Mucosa of descending colon (tissue), 3 donors: ENCODE results near the gene UGT2B17. TPM values are rescaled to one million over a fixed set of nuclear protein-coding genes. Genes with fewer than 3 reads are reported as not detected.
"Not testable (repeated sequence)": the region's sequence is repeated elsewhere in the genome, so short reads cannot be mapped to it uniquely, and the experiment has no call there.

Source experiments
- ATAC-seq: fragments of 200-7000 bp; cut with Tn5 transposase; one replicate; pipeline ENCODE4 v1.9.1; 2020; ENCODE audit warnings: mild to moderate bottlenecking, moderate library complexity
- DNase-seq, 3 donors: peaks; one replicate each; pipeline ENCODE4 v3.0.0-alpha.2; 2020
- H3K36me3 ChIP-seq: fragments of 200-600 bp; one replicate; pipeline ENCODE4 v1.8.0; 2021; ENCODE audit warnings: low read depth, mild to moderate bottlenecking
- H3K4me1 ChIP-seq: fragments of 200-600 bp; one replicate; pipeline ENCODE4 v1.8.0; 2021; ENCODE audit warnings: low read depth, mild to moderate bottlenecking
- H3K4me3 ChIP-seq: fragments of 200-600 bp; one replicate; pipeline ENCODE4 v1.8.0; 2021; ENCODE audit warnings: mild to moderate bottlenecking
- H3K9me3 ChIP-seq: fragments of 200-600 bp; one replicate; pipeline ENCODE4 v1.8.0; 2021; ENCODE audit warnings: mild to moderate bottlenecking
- CTCF ChIP-seq: fragments of 200-600 bp; IDR thresholded peaks from one replicate; pipeline ENCODE4 v1.8.0; 2022; ENCODE audit warnings: antibody characterized with exemption, mild to moderate bottlenecking
- intact Hi-C, 2 donors: fragments of 100-400 bp; cut with DNase I in 1 of 2; cut with micrococcal nuclease in 1 of 2; formaldehyde crosslinking; loops; one replicate each; pipeline versions ENCODE4 v1.11.0 to v1.11.1; 2022; cut with DNase I, micrococcal nuclease
- total RNA-seq, 3 donors: library from RNA; stranded (reverse); fragmentation: NEBNext Ultra II Directional in 2 of 3; extraction: Animal tissue kit (Norgen Biotek cat#: 25700) in 2 of 3; gene quantifications; one replicate each; pipeline versions ENCODE4 v1.2.1 to v1.2.4, GENCODE V29; 2021 to 2023
- donor health status: DM: no; HTN: no; CAD: no; lungs with moderate emphysema.
- donor health status: DM: no; HTN: no; CAD: no.
- donor health status: DM: no; HTN: yes; CAD: no.

UGT2B17 gene
- total RNA-seq, 3 donors from 2014 or later = 534 to 1,338 (median 703) TPM

GRCh38 chr4:68591204-68591603, 15.1 kb upstream of the UGT2B17 start:
- intact Hi-C loops = no loop called here
- H3K9me3 ChIP-seq = no peaks in the 10 kb centered on the region
- H3K4me1 ChIP-seq = no peaks in the 10 kb centered on the region
- H3K36me3 ChIP-seq = no peaks in the 10 kb centered on the region
- DNase-seq = no peak
- H3K4me3 ChIP-seq = no peak overlapping the region
- ATAC-seq = no peak
- no peak for TF ChIP-seq CTCF

GRCh38 chr4:68589790-68590189, 13.7 kb upstream of the UGT2B17 start:
- TF ChIP-seq CTCF = no peak
- Histone ChIP-seq H3K4me1 (no peaks in the 10 kb centered on the region), H3K36me3 (no peaks in the 10 kb centered on the region), H3K9me3 (no peaks in the 10 kb centered on the region), H3K4me3 (no peak overlapping the region)
- ATAC-seq (no peak), DNase-seq (no peak)
- intact Hi-C loops = no loop called here

- ATAC-seq = no peak
Measured at GRCh38 chr4:68582339-68582717, 6.2 kb upstream of the UGT2B17 start.

GRCh38 chr4:68581383-68582338, 5.5 kb upstream of the UGT2B17 start:
- ATAC-seq = no peak
- no peak overlapping the region for H3K4me3 ChIP-seq
- no peak for TF ChIP-seq CTCF

More at GRCh38 chr4:68582339-68582717, 6.2 kb upstream of the UGT2B17 start:
- intact Hi-C loops = no loop called here
- H3K36me3 ChIP-seq = no peaks in the 10 kb centered on the region
- no peak for DNase-seq
- no peak overlapping the region for H3K4me3 ChIP-seq
- no peaks in the 10 kb centered on the region for H3K4me1 ChIP-seq
- no peak for TF ChIP-seq CTCF
- no peaks in the 10 kb centered on the region for H3K9me3 ChIP-seq

GRCh38 chr4:68577590-68577989, 1.5 kb upstream of the UGT2B17 start:
- H3K36me3 ChIP-seq = no peaks in the 10 kb centered on the region
- intact Hi-C loops = no loop called here
- peaks cover 7% of the 10 kb centered on the region for H3K4me1 ChIP-seq
- DNase-seq (no peak), ATAC-seq (no peak)
- no peaks in the 10 kb centered on the region for H3K9me3 ChIP-seq
- no peak for TF ChIP-seq CTCF
- H3K4me3 ChIP-seq = no peak overlapping the region

More at GRCh38 chr4:68581383-68582338, 5.5 kb upstream of the UGT2B17 start:
- no peak for DNase-seq
- Histone ChIP-seq H3K36me3 (no peaks in the 10 kb centered on the region), H3K4me1 (no peaks in the 10 kb centered on the region), H3K9me3 (no peaks in the 10 kb centered on the region)
- intact Hi-C loops = no loop called here

- peaks cover 15% of the 10 kb centered on the region for H3K4me1 ChIP-seq
- H3K9me3 ChIP-seq, H3K4me3 ChIP-seq, H3K36me3 ChIP-seq, intact Hi-C loops, ATAC-seq, DNase-seq: not testable (repeated sequence)
Measured at GRCh38 chr4:68575636-68576035, 486 bp downstream of the UGT2B17 start.
